Measurements from ENCODE around the gene SREBF2. TPM values are rescaled to one million over a fixed set of nuclear protein-coding genes. Genes with fewer than 3 reads are reported as not detected.
A peak's percentile ranks its signal among the peaks of the same experiment; 100 is the strongest.

SREBF2 gene
- total RNA-seq, 3 donors from 2014 or later = 20.8 to 33.5 (median 32.1) TPM

DNA sequence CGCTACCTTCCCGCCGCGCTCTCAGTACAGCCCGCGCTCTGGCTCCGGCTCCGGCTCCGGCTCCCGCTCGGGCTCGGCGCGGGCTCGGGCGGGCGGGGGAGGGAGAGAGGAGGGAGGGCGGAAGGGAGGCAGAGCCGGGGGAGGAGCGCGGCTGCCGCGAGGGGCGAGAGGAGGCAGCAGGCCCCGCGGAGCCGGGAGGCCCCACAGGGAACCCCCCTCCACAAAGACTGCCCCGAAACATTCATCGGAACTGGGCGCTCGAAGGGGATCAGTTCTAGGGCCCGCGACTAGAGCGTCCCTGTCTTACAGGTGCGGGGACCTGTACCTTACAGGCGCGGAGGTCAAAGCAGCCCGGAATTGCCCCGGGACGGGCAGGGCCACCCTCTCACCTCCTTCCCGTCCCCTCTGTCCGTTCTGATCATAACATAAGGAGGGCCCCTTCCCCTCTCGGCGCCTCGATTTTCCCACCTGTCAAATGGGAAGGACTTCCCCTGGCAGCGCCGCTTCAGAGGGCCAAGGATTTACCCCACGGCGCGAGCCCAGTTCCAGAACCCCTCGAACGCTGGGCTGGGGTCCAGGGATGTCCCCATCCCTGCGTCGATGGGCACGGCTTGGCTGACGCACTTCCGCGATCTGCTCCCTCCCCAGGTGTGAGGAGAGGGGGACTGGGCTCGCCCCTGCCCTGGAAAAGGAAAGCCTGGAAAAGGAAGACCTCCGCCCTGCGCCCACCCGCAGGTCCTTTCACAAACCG, 82.3 kb downstream of the SREBF2 start, which contains the start of gene SHISA8:
TSS of gene SHISA8 (minus strand) at position 40 of the 751 bp plus-strand sequence. CDS start 407 bp downstream, outside the sequence.
- intact Hi-C loops (cut with DNase I; ENCODE audit: low total_unique reads) = no loop called here
- H3K4me1 ChIP-seq = peaks cover 10 to 18% of the 10 kb centered on the region in 2 donors
- DNase-seq (ENCODE audit: low spot score in 2 of 2) = peak in 1 of 2 donors; percentile 71
- H3K27ac ChIP-seq = no peak within 1 kb of the TSS
- H3K9me3 ChIP-seq = no peaks in the 10 kb centered on the region
- peak within 1 kb of the TSS; percentile 15 to 68 (median 50) for H3K4me3 ChIP-seq
- peaks cover 28 to 71% of the 10 kb centered on the region in 2 donors for H3K27me3 ChIP-seq
- H3K36me3 ChIP-seq = no peaks in the 10 kb centered on the region
- TF ChIP-seq POLR2A (IDR thresholded peaks at IDR 0.05) (no peak), POLR2AphosphoS5 (IDR thresholded peaks at IDR 0.05) (no peak)
- TF ChIP-seq, protein P1, sequence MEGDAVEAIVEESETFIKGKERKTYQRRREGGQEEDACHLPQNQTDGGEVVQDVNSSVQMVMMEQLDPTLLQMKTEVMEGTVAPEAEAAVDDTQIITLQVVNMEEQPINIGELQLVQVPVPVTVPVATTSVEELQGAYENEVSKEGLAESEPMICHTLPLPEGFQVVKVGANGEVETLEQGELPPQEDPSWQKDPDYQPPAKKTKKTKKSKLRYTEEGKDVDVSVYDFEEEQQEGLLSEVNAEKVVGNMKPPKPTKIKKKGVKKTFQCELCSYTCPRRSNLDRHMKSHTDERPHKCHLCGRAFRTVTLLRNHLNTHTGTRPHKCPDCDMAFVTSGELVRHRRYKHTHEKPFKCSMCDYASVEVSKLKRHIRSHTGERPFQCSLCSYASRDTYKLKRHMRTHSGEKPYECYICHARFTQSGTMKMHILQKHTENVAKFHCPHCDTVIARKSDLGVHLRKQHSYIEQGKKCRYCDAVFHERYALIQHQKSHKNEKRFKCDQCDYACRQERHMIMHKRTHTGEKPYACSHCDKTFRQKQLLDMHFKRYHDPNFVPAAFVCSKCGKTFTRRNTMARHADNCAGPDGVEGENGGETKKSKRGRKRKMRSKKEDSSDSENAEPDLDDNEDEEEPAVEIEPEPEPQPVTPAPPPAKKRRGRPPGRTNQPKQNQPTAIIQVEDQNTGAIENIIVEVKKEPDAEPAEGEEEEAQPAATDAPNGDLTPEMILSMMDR (IDR thresholded peaks at IDR 0.05) = no peak

DNA sequence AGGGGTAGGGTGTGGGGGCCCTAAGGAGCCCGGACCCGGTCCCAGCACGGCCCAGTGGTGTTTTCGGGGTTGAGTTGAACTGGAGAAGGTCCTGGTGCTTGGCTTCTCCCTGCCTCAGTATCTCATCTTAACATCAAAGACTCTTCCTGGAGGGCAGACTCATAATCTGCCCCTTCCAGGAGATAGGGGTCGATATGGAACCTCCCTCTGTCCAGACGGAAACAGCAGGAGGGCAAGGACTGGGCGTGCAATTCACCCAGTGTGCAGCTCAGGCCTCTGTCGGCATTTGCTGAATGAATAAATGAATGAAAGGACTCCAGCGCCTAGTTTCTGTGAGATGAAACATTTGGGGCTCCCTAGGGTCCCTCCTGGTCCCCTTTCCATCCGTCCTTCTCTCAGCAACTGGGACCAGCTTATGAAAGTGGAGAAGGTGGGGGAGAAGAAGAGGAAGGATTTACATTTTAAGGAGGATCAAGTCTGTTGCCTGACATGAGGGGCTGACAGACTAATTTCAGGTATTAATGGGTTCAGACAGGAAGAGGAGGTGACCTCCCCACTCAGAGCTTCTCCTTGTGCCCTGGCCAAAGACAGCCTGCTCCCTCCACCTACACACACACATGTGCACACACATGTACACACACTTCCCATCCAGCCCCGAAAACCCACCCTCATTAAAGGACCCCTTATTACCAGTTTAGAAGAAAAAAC, 83.0 kb downstream of the SREBF2 start:
- intact Hi-C loops (cut with DNase I; ENCODE audit: low total_unique reads) = no loop called here
- Histone ChIP-seq H3K27me3 (peaks cover 27 to 64% of the 10 kb centered on the region in 2 donors), H3K4me1 (peaks cover 4 to 12% of the 10 kb centered on the region in 2 donors), H3K27ac (no peak overlapping the region), H3K36me3 (no peaks in the 10 kb centered on the region), H3K4me3 (no peak overlapping the region), H3K9me3 (no peaks in the 10 kb centered on the region)
- TF ChIP-seq, protein P1 (IDR thresholded peaks at IDR 0.05) = no peak
- TF ChIP-seq POLR2A (IDR thresholded peaks at IDR 0.05) (no peak), POLR2AphosphoS5 (IDR thresholded peaks at IDR 0.05) (no peak)
- DNase-seq (ENCODE audit: low spot score in 2 of 2) = no peak

DNA sequence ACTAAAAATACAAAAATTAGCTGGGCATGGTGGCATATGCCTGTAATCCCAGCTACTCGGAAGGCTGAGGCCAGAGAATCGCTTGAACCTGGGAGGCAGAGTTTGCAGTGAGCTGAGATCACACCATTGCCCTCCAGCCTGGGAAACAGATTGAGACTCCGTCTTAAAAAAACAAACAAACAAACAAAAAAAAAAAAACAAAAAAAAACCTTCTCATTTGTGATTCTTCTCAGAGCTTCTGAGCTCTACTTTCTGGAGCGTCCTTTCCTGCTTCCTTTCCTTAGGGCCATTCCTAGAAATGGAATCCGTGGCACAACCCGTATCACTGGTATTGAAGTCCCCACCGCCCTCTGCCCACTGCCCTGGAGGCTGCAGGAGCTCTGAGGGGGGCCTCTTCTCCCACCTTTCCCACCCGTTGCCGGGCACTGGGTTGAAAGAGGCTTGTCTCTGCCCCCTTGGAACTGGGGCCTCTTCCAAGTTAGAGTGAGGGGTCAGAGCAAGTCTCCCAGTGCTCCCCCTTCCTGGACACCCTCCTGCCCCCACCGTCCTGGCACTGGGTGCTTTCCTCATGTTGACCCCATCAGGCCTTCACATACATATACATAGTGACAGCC, 83.9 kb downstream of the SREBF2 start:
- no peak for TF ChIP-seq POLR2AphosphoS5 (IDR thresholded peaks at IDR 0.05)
- TF ChIP-seq, protein P1 (IDR thresholded peaks at IDR 0.05) = no peak
- TF ChIP-seq POLR2A (IDR thresholded peaks at IDR 0.05) = no peak
- H3K36me3 ChIP-seq = no peaks in the 10 kb centered on the region
- peaks cover 0 to 9% of the 10 kb centered on the region in 2 donors for H3K4me1 ChIP-seq
- no peak for DNase-seq (ENCODE audit: low spot score in 2 of 2)
- intact Hi-C loops (cut with DNase I; ENCODE audit: low total_unique reads) = no loop called here
- no peaks in the 10 kb centered on the region for H3K9me3 ChIP-seq
- peaks cover 21 to 55% of the 10 kb centered on the region in 2 donors for H3K27me3 ChIP-seq
- no peak overlapping the region for H3K27ac ChIP-seq
- no peak overlapping the region for H3K4me3 ChIP-seq

DNA sequence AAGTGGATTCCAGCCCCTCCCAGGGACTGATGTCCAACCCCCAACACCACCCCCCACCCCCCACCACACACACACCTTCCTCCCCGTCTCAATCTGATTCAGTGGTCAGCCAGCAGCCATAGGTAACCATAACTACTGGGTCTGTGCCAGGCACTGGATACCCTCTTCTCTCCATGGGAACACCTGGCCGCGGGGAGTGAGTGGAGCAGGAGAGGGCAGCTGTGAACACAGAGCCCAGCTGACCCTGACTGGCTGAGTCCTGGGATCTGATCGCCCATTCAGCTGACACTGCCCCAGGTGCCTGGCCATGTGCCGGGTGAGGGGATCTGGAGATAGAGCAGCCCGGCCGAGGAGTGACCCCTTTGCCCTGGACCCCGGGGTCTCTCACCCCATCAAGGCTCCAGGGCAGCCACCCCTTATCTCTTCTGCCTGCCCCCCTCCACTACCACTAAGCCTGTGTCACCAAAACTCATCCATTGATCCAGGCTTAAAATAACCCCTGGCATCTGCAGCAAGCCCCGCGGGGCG, 84.5 kb downstream of the SREBF2 start:
- intact Hi-C loops (cut with DNase I; ENCODE audit: low total_unique reads) = no loop called here
- peaks cover 21 to 49% of the 10 kb centered on the region in 2 donors for H3K27me3 ChIP-seq
- no peaks in the 10 kb centered on the region for H3K36me3 ChIP-seq
- H3K9me3 ChIP-seq = no peaks in the 10 kb centered on the region
- H3K4me3 ChIP-seq = no peak overlapping the region
- no peak for DNase-seq (ENCODE audit: low spot score in 2 of 2)
- TF ChIP-seq POLR2A (IDR thresholded peaks at IDR 0.05) = no peak
- TF ChIP-seq, protein P1 (IDR thresholded peaks at IDR 0.05) = no peak
- no peak for TF ChIP-seq POLR2AphosphoS5 (IDR thresholded peaks at IDR 0.05)
- H3K27ac ChIP-seq = no peak overlapping the region
- H3K4me1 ChIP-seq = peaks cover 0 to 9% of the 10 kb centered on the region in 2 donors
